Measurements from ENCODE around the gene GRM5. TPM values are rescaled to one million over a fixed set of nuclear protein-coding genes. Genes with fewer than 3 reads are reported as not detected.

Gene GRM5
- total RNA-seq, 1 donor from 2014 or later, result 0.26 TPM

GRCh38 chr11:88620568-88621130 lies 445.1 kb downstream of the GRM5 start:
- Mint-ChIP-seq H3K36me3 (ENCODE audit: insufficient read depth) (no peaks in the 10 kb centered on the region), H3K4me1 (ENCODE audit: low read depth) (peaks cover 16% of the 10 kb centered on the region), H3K9me3 (ENCODE audit: low read depth) (no peaks in the 10 kb centered on the region), H3K4me3 (ENCODE audit: low read depth) (no peak overlapping the region), H3K27me3 (no peaks in the 10 kb centered on the region), H3K27ac (no peak overlapping the region)
- no peak for TF ChIP-seq CTCF (IDR thresholded peaks at IDR 0.05; ENCODE audit: unreplicated experiment)
- DNase-seq (ENCODE audit: low spot score, unreplicated experiment), result no peak

GRCh38 chr11:88619656-88620385 lies 446.0 kb downstream of the GRM5 start:
- Mint-ChIP-seq H3K36me3 (ENCODE audit: insufficient read depth) (no peaks in the 10 kb centered on the region), H3K4me1 (ENCODE audit: low read depth) (peaks cover 16% of the 10 kb centered on the region), H3K9me3 (ENCODE audit: low read depth) (no peaks in the 10 kb centered on the region), H3K27me3 (no peaks in the 10 kb centered on the region), H3K27ac (no peak overlapping the region), H3K4me3 (ENCODE audit: low read depth) (no peak overlapping the region)
- TF ChIP-seq CTCF (IDR thresholded peaks at IDR 0.05; ENCODE audit: unreplicated experiment), result no peak
- no peak for DNase-seq (ENCODE audit: low spot score, unreplicated experiment)

- Mint-ChIP-seq H3K9me3 (ENCODE audit: low read depth) (no peaks in the 10 kb centered on the region), H3K4me1 (ENCODE audit: low read depth) (peaks cover 16% of the 10 kb centered on the region), H3K27ac (no peak overlapping the region), H3K4me3 (ENCODE audit: low read depth) (no peak overlapping the region), H3K27me3 (no peaks in the 10 kb centered on the region), H3K36me3 (ENCODE audit: insufficient read depth) (no peaks in the 10 kb centered on the region)
- no peak for DNase-seq (ENCODE audit: low spot score, unreplicated experiment)
- no peak for TF ChIP-seq CTCF (IDR thresholded peaks at IDR 0.05; ENCODE audit: unreplicated experiment)
These were observed 446.7 kb downstream of the GRM5 start for GRCh38 chr11:88619071-88619425.

- Mint-ChIP-seq H3K4me3 (ENCODE audit: low read depth) (no peak overlapping the region), H3K36me3 (ENCODE audit: insufficient read depth) (no peaks in the 10 kb centered on the region), H3K27me3 (no peaks in the 10 kb centered on the region), H3K4me1 (ENCODE audit: low read depth) (peaks cover 16% of the 10 kb centered on the region), H3K27ac (no peak overlapping the region), H3K9me3 (ENCODE audit: low read depth) (no peaks in the 10 kb centered on the region)
- TF ChIP-seq CTCF (IDR thresholded peaks at IDR 0.05; ENCODE audit: unreplicated experiment), result no peak
- no peak for DNase-seq (ENCODE audit: low spot score, unreplicated experiment)
These were observed 447.3 kb downstream of the GRM5 start for GRCh38 chr11:88618327-88619070.

GRCh38 chr11:88617226-88617625 lies 448.6 kb downstream of the GRM5 start:
- Mint-ChIP-seq H3K4me3 (ENCODE audit: low read depth) (no peak overlapping the region), H3K27ac (no peak overlapping the region), H3K9me3 (ENCODE audit: low read depth) (peaks cover 4% of the 10 kb centered on the region), H3K27me3 (no peaks in the 10 kb centered on the region), H3K36me3 (ENCODE audit: insufficient read depth) (no peaks in the 10 kb centered on the region), H3K4me1 (ENCODE audit: low read depth) (peaks cover 16% of the 10 kb centered on the region)
- no peak for TF ChIP-seq CTCF (IDR thresholded peaks at IDR 0.05; ENCODE audit: unreplicated experiment)
- no peak for DNase-seq (ENCODE audit: low spot score, unreplicated experiment)

Measured in progenitor cell of endocrine pancreas (in vitro differentiated cells).